ACC112 (cell line): ENCODE results near the gene MFSD1.

ENCODE experiments used
- H2AFZ ChIP-seq: fragments of 200-600 bp; sonication (generic); one replicate; pipeline ENCODE4 v1.6.0; 2017; ENCODE audit warnings: antibody characterized with exemption, low read length; ENCODE audit not compliant: unreplicated experiment
- H3K27ac ChIP-seq: fragments of 200-600 bp; sonication (generic); 2 replicates; pipeline ENCODE4 v1.5.1; 2014; ENCODE audit warnings: low read depth, mild to moderate bottlenecking, antibody characterized with exemption, low read length, moderate library complexity
- H3K27me3 ChIP-seq: fragments of 200-600 bp; sonication (generic); 2 replicates; pipeline ENCODE4 v1.6.1; 2014; ENCODE audit warnings: mild to moderate bottlenecking, antibody characterized with exemption, low read length, moderate library complexity, mixed read lengths; ENCODE audit not compliant: insufficient read depth
- H3K36me3 ChIP-seq: fragments of 200-600 bp; sonication (generic); 2 replicates; pipeline ENCODE4 v1.6.1; 2016; ENCODE audit warnings: mild to moderate bottlenecking, antibody characterized with exemption, low read length, moderate library complexity, mixed read lengths; ENCODE audit not compliant: insufficient read depth
- H3K4me1 ChIP-seq: fragments of 200-600 bp; sonication (generic); one replicate; pipeline ENCODE4 v1.6.1; 2016; ENCODE audit warnings: low read length, mixed read lengths; ENCODE audit not compliant: insufficient read depth, unreplicated experiment, control insufficient read depth
- H3K4me3 ChIP-seq: fragments of 200-600 bp; sonication (generic); 2 replicates; pipeline ENCODE4 v1.5.1; 2014; ENCODE audit warnings: mild to moderate bottlenecking, low read depth, low read length
- H3K79me2 ChIP-seq: fragments of 200-600 bp; sonication (generic); one replicate; pipeline ENCODE4 v1.6.0; 2016; ENCODE audit warnings: low read length; ENCODE audit not compliant: control insufficient read depth, unreplicated experiment, insufficient read depth

Gene MFSD1

GRCh38 chr3:158839966-158840365 lies 38.1 kb downstream of the MFSD1 start:
- H3K4me1 ChIP-seq, result no peaks in the 10 kb centered on the region
- no peaks in the 10 kb centered on the region for H3K36me3 ChIP-seq
- H3K27me3 ChIP-seq, result no peaks in the 10 kb centered on the region
- H3K27ac ChIP-seq, result no peak overlapping the region
- H2AFZ ChIP-seq, result no peak overlapping the region
- no peaks in the 10 kb centered on the region for H3K79me2 ChIP-seq
- no peak overlapping the region for H3K4me3 ChIP-seq

- Histone ChIP-seq H3K27ac (no peak overlapping the region), H3K4me3 (no peak overlapping the region)
Measured at GRCh38 chr3:158841387-158841786, 39.5 kb downstream of the MFSD1 start.

GRCh38 chr3:158842976-158843375 lies 41.1 kb downstream of the MFSD1 start:
- Histone ChIP-seq H3K4me1 (peaks cover 15% of the 10 kb centered on the region), H3K4me3 (no peak overlapping the region), H3K36me3 (no peaks in the 10 kb centered on the region), H2AFZ (no peak overlapping the region), H3K79me2 (no peaks in the 10 kb centered on the region), H3K27me3 (no peaks in the 10 kb centered on the region), H3K27ac (no peak overlapping the region)

More at GRCh38 chr3:158841387-158841786, 39.5 kb downstream of the MFSD1 start:
- Histone ChIP-seq H2AFZ (no peak overlapping the region), H3K4me1 (no peaks in the 10 kb centered on the region), H3K79me2 (no peaks in the 10 kb centered on the region), H3K27me3 (no peaks in the 10 kb centered on the region), H3K36me3 (no peaks in the 10 kb centered on the region)

- Histone ChIP-seq H3K27me3 (no peaks in the 10 kb centered on the region), H3K79me2 (no peaks in the 10 kb centered on the region), H3K4me3 (no peak overlapping the region), H3K36me3 (no peaks in the 10 kb centered on the region), H2AFZ (peak overlapping the region; percentile 21), H3K27ac (no peak overlapping the region), H3K4me1 (peaks cover 16% of the 10 kb centered on the region)
Measured at GRCh38 chr3:158845765-158846350, 44.0 kb downstream of the MFSD1 start.

GRCh38 chr3:158846803-158847451 lies 45.1 kb downstream of the MFSD1 start:
- Histone ChIP-seq H3K4me1 (peaks cover 16% of the 10 kb centered on the region), H2AFZ (peak overlapping the region; percentile 36), H3K27me3 (0 out of 2 replicates have a peak, but pooled peaks cover 5% of the 10 kb centered on the region), H3K36me3 (no peaks in the 10 kb centered on the region), H3K4me3 (peak overlapping the region; percentile 58), H3K79me2 (no peaks in the 10 kb centered on the region), H3K27ac (no peak overlapping the region)

- Histone ChIP-seq H3K27ac (no peak overlapping the region), H3K79me2 (no peaks in the 10 kb centered on the region), H3K27me3 (0 out of 2 replicates have a peak, but pooled peaks cover 5% of the 10 kb centered on the region), H3K4me3 (peak overlapping the region; percentile 58), H2AFZ (peak overlapping the region; percentile 36), H3K36me3 (no peaks in the 10 kb centered on the region), H3K4me1 (peaks cover 16% of the 10 kb centered on the region)
Measured at GRCh38 chr3:158847452-158847821, 45.6 kb downstream of the MFSD1 start.

- Histone ChIP-seq H3K79me2 (no peaks in the 10 kb centered on the region), H2AFZ (peak overlapping the region; percentile 36), H3K27me3 (0 out of 2 replicates have a peak, but pooled peaks cover 5% of the 10 kb centered on the region), H3K36me3 (no peaks in the 10 kb centered on the region), H3K4me3 (peak overlapping the region; percentile 58; the same call in 1 of the 2 replicates), H3K27ac (no peak overlapping the region), H3K4me1 (peaks cover 16% of the 10 kb centered on the region)
Measured at GRCh38 chr3:158847885-158848284, 46.0 kb downstream of the MFSD1 start.

GRCh38 chr3:158849757-158850156 lies 47.9 kb downstream of the MFSD1 start:
- H2AFZ ChIP-seq, result no peak overlapping the region
- H3K27ac ChIP-seq, result no peak overlapping the region
- no peaks in the 10 kb centered on the region for H3K36me3 ChIP-seq
- H3K27me3 ChIP-seq, result 0 out of 2 replicates have a peak, but pooled peaks cover 5% of the 10 kb centered on the region
- H3K4me3 ChIP-seq, result no peak overlapping the region
- no peaks in the 10 kb centered on the region for H3K79me2 ChIP-seq
- H3K4me1 ChIP-seq, result peaks cover 16% of the 10 kb centered on the region

GRCh38 chr3:158859362-158859761 lies 57.5 kb downstream of the MFSD1 start:
- H2AFZ ChIP-seq, result no peak overlapping the region
- 0 out of 2 replicates have a peak, but pooled peaks cover 3% of the 10 kb centered on the region for H3K36me3 ChIP-seq

GRCh38 chr3:158863247-158863646 lies 61.4 kb downstream of the MFSD1 start:
- no peak overlapping the region for H3K27ac ChIP-seq
- no peaks in the 10 kb centered on the region for H3K79me2 ChIP-seq
- no peak overlapping the region for H2AFZ ChIP-seq
- H3K4me1 ChIP-seq, result no peaks in the 10 kb centered on the region
- peaks cover 2% of the 10 kb centered on the region; the same call in 1 of the 2 replicates for H3K27me3 ChIP-seq
- no peak overlapping the region for H3K4me3 ChIP-seq
- no peaks in the 10 kb centered on the region for H3K36me3 ChIP-seq

More at GRCh38 chr3:158859362-158859761, 57.5 kb downstream of the MFSD1 start:
- no peaks in the 10 kb centered on the region for H3K4me1 ChIP-seq
- no peak overlapping the region for H3K27ac ChIP-seq
- no peaks in the 10 kb centered on the region for H3K79me2 ChIP-seq
- H3K4me3 ChIP-seq, result no peak overlapping the region
- H3K27me3 ChIP-seq, result peaks cover 10% of the 10 kb centered on the region; the same call in 1 of the 2 replicates

GRCh38 chr3:158864492-158864891 lies 62.6 kb downstream of the MFSD1 start:
- no peaks in the 10 kb centered on the region for H3K79me2 ChIP-seq
- H3K4me3 ChIP-seq, result no peak overlapping the region
- no peaks in the 10 kb centered on the region for H3K36me3 ChIP-seq
- no peaks in the 10 kb centered on the region for H3K4me1 ChIP-seq
- no peak overlapping the region for H2AFZ ChIP-seq
- peaks cover 2% of the 10 kb centered on the region; the same call in 1 of the 2 replicates for H3K27me3 ChIP-seq
- H3K27ac ChIP-seq, result no peak overlapping the region
